Loucy (cell line): ENCODE results near the gene SH3PXD2A.

Experiments used
- H2AFZ ChIP-seq: fragments of 200-600 bp; sonication (generic); 2 replicates; pipeline ENCODE4 v1.6.0; 2016; ENCODE audit warnings: antibody characterized with exemption, mild to moderate bottlenecking, low read length, moderate library complexity
- H3F3A ChIP-seq: fragments of 200-600 bp; 2 replicates; pipeline ENCODE4 v1.6.0; 2016; ENCODE audit warnings: antibody characterized with exemption, low read depth, mild to moderate bottlenecking
- H3K27me3 ChIP-seq: fragments of 200-600 bp; sonication (generic); 2 replicates; pipeline ENCODE4 v1.6.1; 2014; ENCODE audit warnings: low read length, mild to moderate bottlenecking; ENCODE audit not compliant: insufficient read depth, poor library complexity, severe bottlenecking
- H3K36me3 ChIP-seq: fragments of 200-600 bp; sonication (generic); 2 replicates; pipeline ENCODE4 v1.6.1; 2016; ENCODE audit warnings: low read length; ENCODE audit not compliant: insufficient read depth
- H3K4me1 ChIP-seq: fragments of 200-600 bp; sonication (generic); 2 replicates; pipeline ENCODE4 v1.5.1; 2014; ENCODE audit warnings: low read length, mild to moderate bottlenecking; ENCODE audit not compliant: insufficient read depth, poor library complexity, severe bottlenecking
- H3K4me2 ChIP-seq: fragments of 200-600 bp; sonication (generic); 2 replicates; pipeline ENCODE4 v1.6.0; 2014; ENCODE audit warnings: antibody characterized with exemption, low read length, low read depth, mild to moderate bottlenecking; ENCODE audit not compliant: poor library complexity, severe bottlenecking
- H3K4me3 ChIP-seq: fragments of 200-600 bp; sonication (generic); 2 replicates; pipeline ENCODE4 v1.5.1; 2014; ENCODE audit warnings: low read length, mild to moderate bottlenecking, mixed read lengths; ENCODE audit not compliant: poor library complexity, severe bottlenecking
- H3K79me2 ChIP-seq: fragments of 200-600 bp; sonication (generic); 2 replicates; pipeline ENCODE4 v1.6.1; 2014; ENCODE audit warnings: low read length; ENCODE audit not compliant: insufficient read depth
- H3K9ac ChIP-seq: fragments of 200-600 bp; sonication (generic); 2 replicates; pipeline ENCODE4 v1.6.0; 2014; ENCODE audit warnings: mild to moderate bottlenecking, low read depth, low read length, moderate library complexity; ENCODE audit not compliant: poor library complexity, severe bottlenecking
- H3K9me2 ChIP-seq: fragments of 200-600 bp; sonication (generic); replicated peaks from 2 replicates; pipeline ENCODE4 v1.6.1; 2016; ENCODE audit warnings: low read depth, low read length, mixed read lengths
- H3K9me3 ChIP-seq: fragments of 200-600 bp; sonication (generic); 2 replicates; pipeline ENCODE4 v1.6.1; 2014; ENCODE audit warnings: mild to moderate bottlenecking, antibody characterized with exemption, low read length, low read depth; ENCODE audit not compliant: insufficient read depth
- H4K20me1 ChIP-seq: fragments of 200-600 bp; sonication (generic); 2 replicates; pipeline ENCODE4 v1.6.0; 2014; ENCODE audit warnings: antibody characterized with exemption, low read length, mild to moderate bottlenecking; ENCODE audit not compliant: insufficient read depth, poor library complexity, severe bottlenecking
- EZH2phosphoT487 ChIP-seq: fragments of 200-600 bp; IDR thresholded peaks from 2 replicates; pipeline ENCODE4 v1.6.1; 2018; ENCODE audit warnings: antibody characterized with exemption, mild to moderate bottlenecking, moderate library complexity, borderline replicate concordance
- TF ChIP-seq, protein P1 (sequence below): fragments of 200-600 bp; sonication (generic); conservative IDR thresholded peaks from 2 replicates; pipeline ENCODE4 v1.5.1; 2014; ENCODE audit warnings: mild to moderate bottlenecking, antibody characterized with exemption, low read length

SH3PXD2A gene

GRCh38 chr10:103872137-103872931, 17.0 kb upstream of the SH3PXD2A start:
- Histone ChIP-seq H3K4me3 (no peak overlapping the region), H4K20me1 (no peaks in the 10 kb centered on the region), H3F3A (no peaks in the 10 kb centered on the region), H3K4me1 (no peaks in the 10 kb centered on the region), H3K9ac (no peak overlapping the region), H3K9me3 (no peaks in the 10 kb centered on the region), H3K27me3 (no peaks in the 10 kb centered on the region), H3K4me2 (no peak overlapping the region), H3K9me2 (no peaks in the 10 kb centered on the region), H3K79me2 (no peaks in the 10 kb centered on the region), H3K36me3 (no peaks in the 10 kb centered on the region), H2AFZ (no peak overlapping the region)
- no peak for TF ChIP-seq EZH2phosphoT487
- TF ChIP-seq, protein P1, sequence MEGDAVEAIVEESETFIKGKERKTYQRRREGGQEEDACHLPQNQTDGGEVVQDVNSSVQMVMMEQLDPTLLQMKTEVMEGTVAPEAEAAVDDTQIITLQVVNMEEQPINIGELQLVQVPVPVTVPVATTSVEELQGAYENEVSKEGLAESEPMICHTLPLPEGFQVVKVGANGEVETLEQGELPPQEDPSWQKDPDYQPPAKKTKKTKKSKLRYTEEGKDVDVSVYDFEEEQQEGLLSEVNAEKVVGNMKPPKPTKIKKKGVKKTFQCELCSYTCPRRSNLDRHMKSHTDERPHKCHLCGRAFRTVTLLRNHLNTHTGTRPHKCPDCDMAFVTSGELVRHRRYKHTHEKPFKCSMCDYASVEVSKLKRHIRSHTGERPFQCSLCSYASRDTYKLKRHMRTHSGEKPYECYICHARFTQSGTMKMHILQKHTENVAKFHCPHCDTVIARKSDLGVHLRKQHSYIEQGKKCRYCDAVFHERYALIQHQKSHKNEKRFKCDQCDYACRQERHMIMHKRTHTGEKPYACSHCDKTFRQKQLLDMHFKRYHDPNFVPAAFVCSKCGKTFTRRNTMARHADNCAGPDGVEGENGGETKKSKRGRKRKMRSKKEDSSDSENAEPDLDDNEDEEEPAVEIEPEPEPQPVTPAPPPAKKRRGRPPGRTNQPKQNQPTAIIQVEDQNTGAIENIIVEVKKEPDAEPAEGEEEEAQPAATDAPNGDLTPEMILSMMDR = no peak

- Histone ChIP-seq H2AFZ (no peak overlapping the region), H3K27me3 (no peaks in the 10 kb centered on the region), H3K79me2 (no peaks in the 10 kb centered on the region), H3K4me2 (no peak overlapping the region), H3K36me3 (no peaks in the 10 kb centered on the region), H3K4me1 (no peaks in the 10 kb centered on the region), H3K9me2 (no peaks in the 10 kb centered on the region), H4K20me1 (no peaks in the 10 kb centered on the region), H3K9ac (no peak overlapping the region), H3F3A (no peaks in the 10 kb centered on the region), H3K4me3 (no peak overlapping the region), H3K9me3 (no peaks in the 10 kb centered on the region; the same call in 1 of the 2 replicates)
- TF ChIP-seq, protein P1 = no peak
- no peak for TF ChIP-seq EZH2phosphoT487
These were observed 15.6 kb upstream of the SH3PXD2A start for GRCh38 chr10:103871006-103871405.

DNA sequence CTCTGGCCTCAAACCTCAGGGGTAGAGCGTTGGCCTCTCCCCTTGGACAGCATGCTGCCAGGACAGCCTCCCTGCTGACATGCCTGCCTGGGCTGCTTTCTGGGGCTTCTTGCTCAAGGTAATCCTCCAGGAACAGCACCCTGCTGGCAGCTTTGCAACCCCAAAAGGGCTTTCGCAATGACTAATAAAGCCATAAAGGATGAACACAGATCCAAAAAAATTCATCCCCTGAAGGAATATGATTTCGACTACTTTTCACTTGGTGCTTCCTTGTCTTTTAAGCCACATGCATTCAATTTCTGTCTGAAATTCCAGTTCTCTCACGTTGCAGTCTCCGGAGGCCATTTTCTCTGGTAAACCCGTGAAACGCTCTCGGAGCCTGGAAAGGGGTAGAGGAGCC, 15.1 kb upstream of the SH3PXD2A start:
- Histone ChIP-seq H3K4me1 (no peaks in the 10 kb centered on the region), H4K20me1 (no peaks in the 10 kb centered on the region), H3K27me3 (no peaks in the 10 kb centered on the region), H2AFZ (no peak overlapping the region), H3K9me2 (no peaks in the 10 kb centered on the region), H3K9ac (no peak overlapping the region), H3F3A (no peaks in the 10 kb centered on the region), H3K36me3 (no peaks in the 10 kb centered on the region), H3K9me3 (peaks cover 2% of the 10 kb centered on the region; the same call in 1 of the 2 replicates), H3K4me2 (no peak overlapping the region), H3K79me2 (no peaks in the 10 kb centered on the region), H3K4me3 (no peak overlapping the region)
- TF ChIP-seq, protein P1 = no peak
- no peak for TF ChIP-seq EZH2phosphoT487
